Hepatocyte (in vitro differentiated cells): ENCODE data around the gene RAVER1. TPM values are rescaled to one million over a fixed set of nuclear protein-coding genes. Genes with fewer than 3 reads are reported as not detected.

Experiments used
- DNase-seq: peaks from one replicate; pipeline ENCODE4 v3.0.0-alpha.2; 2016; ENCODE audit warnings: low spot score
- H2AFZ ChIP-seq: fragments of 200-600 bp; sonication (generic); 2 replicates; pipeline ENCODE4 v1.6.0; 2016; ENCODE audit warnings: antibody characterized with exemption, mild to moderate bottlenecking
- H3K27ac ChIP-seq: fragments of 200-600 bp; sonication (generic); 2 replicates; pipeline ENCODE4 v1.5.1; 2016; ENCODE audit warnings: mild to moderate bottlenecking
- H3K27me3 ChIP-seq: fragments of 200-600 bp; sonication (generic); 2 replicates; pipeline ENCODE4 v1.6.1; 2016
- H3K36me3 ChIP-seq: fragments of 200-600 bp; sonication (generic); replicated peaks from 2 replicates; pipeline ENCODE4 v1.5.1; 2016; ENCODE audit warnings: low read depth; ENCODE audit not compliant: insufficient read depth
- H3K4me1 ChIP-seq: fragments of 200-600 bp; sonication (generic); 2 replicates; pipeline ENCODE4 v1.5.1; 2016; ENCODE audit warnings: mild to moderate bottlenecking, moderate library complexity; ENCODE audit not compliant: insufficient read depth
- H3K4me2 ChIP-seq: fragments of 200-600 bp; sonication (generic); 2 replicates; pipeline ENCODE4 v1.6.0; 2016
- H3K4me3 ChIP-seq: fragments of 200-600 bp; sonication (generic); 2 replicates; pipeline ENCODE4 v1.5.1; 2016; ENCODE audit warnings: mild to moderate bottlenecking
- H3K79me2 ChIP-seq: fragments of 200-600 bp; sonication (generic); 2 replicates; pipeline ENCODE4 v1.6.0; 2017; ENCODE audit warnings: mild to moderate bottlenecking
- H3K9me2 ChIP-seq: fragments of 200-600 bp; sonication (generic); replicated peaks from 2 replicates; pipeline ENCODE4 v1.6.0; 2017; ENCODE audit warnings: mild to moderate bottlenecking; ENCODE audit not compliant: insufficient read depth
- H3K9me3 ChIP-seq: fragments of 200-600 bp; sonication (generic); 2 replicates; pipeline ENCODE4 v1.5.1; 2016; ENCODE audit warnings: low read depth, mild to moderate bottlenecking
- H4K20me1 ChIP-seq: fragments of 200-600 bp; sonication (generic); 2 replicates; pipeline ENCODE4 v1.6.0; 2016; ENCODE audit warnings: mild to moderate bottlenecking; ENCODE audit not compliant: insufficient read depth, poor library complexity, severe bottlenecking
- EZH2 ChIP-seq: fragments of 200-600 bp; sonication (generic); IDR thresholded peaks from 2 replicates; pipeline ENCODE4 v1.6.1; 2016; ENCODE audit warnings: antibody characterized with exemption, mild to moderate bottlenecking, borderline replicate concordance
- EZH2phosphoT487 ChIP-seq: fragments of 200-600 bp; sonication (generic); IDR thresholded peaks from one replicate; pipeline ENCODE4 v1.6.1; 2018; ENCODE audit warnings: antibody characterized with exemption, mild to moderate bottlenecking, low read depth, moderate library complexity; ENCODE audit not compliant: unreplicated experiment, severe bottlenecking
- WGBS: methylation state at CpG from one replicate; pipeline ENCODE4 v1.1.6; 2016; ENCODE audit warnings: low lambda C conversion rate; ENCODE audit errors: missing lambda C conversion rate; 5-methylcytosine and 5-hydroxymethylcytosine counted together
- polyA plus RNA-seq: library from polyadenylated mRNA; unstranded; fragments of >200 nt; fragmentation: Nextera tagmentation; extraction: Ambion mirVana; gene quantifications from 2 replicates; pipeline ENCODE4 v1.2.1, GENCODE V29; 2016
- total RNA-seq: library from RNA; depleted of rRNA; stranded (reverse); fragments of >200 nt; gene quantifications from 2 replicates; pipeline ENCODE4 v1.2.3, GENCODE V29; 2014
- TF ChIP-seq, protein P1 (sequence below): fragments of 200-600 bp; sonication (generic); IDR thresholded peaks from 2 replicates; pipeline ENCODE4 v1.5.1; 2016; ENCODE audit warnings: antibody characterized with exemption, mild to moderate bottlenecking; ENCODE audit not compliant: poor library complexity

RAVER1 gene
- total and polyA plus RNA-seq, 2 experiments from 2014 or later = 16.4 to 42.0 TPM

DNA sequence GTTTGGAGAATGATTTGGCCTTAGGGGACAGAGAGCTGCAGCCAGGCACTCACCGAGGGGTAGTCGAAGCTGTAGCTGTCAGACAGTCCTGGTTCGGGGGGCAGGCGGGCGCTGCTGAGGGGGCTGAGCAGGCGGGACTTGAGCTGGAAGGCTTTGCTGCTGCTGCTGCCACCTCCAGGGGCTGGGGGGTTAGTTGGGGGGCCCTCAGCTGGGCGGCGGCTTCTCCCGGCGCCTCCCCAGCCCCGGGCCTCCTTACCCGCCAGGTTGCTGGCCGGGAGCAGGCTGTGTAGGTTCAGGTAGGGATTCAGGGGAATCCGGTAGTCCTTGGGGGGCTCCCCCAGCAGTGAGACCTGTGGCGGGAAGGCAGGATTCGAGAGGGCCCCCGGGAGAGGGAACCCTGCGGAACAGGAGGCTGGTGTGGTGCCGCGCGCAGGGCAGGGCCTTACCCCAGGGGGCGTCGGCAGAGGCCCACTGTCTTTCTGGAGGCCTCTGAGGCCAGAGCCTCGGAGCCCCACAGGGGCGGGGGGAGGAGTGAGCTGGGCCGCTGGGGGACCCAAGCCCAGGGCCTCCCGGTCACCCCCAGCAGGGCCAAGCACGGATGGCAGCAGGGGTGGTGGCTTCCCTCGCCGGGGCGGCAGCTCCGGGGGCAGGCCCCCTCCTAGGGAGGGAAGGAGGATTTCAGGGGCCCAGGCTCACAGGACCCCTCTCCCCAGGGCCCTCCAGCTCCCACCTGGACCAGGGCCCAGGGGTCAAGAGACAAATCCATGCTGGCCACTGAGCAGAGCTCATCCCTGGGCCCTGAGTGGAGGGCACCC is 12.5 kb downstream of the RAVER1 start:
- Histone ChIP-seq H3K4me2 (no peak overlapping the region), H3K79me2 (no peaks in the 10 kb centered on the region), H3K4me3 (no peak overlapping the region), H3K27ac (no peak overlapping the region), H3K9me3 (no peaks in the 10 kb centered on the region), H2AFZ (no peak overlapping the region), H3K4me1 (peaks cover 5% of the 10 kb centered on the region), H3K9me2 (no peaks in the 10 kb centered on the region), H3K27me3 (no peaks in the 10 kb centered on the region), H4K20me1 (no peaks in the 10 kb centered on the region), H3K36me3 (no peaks in the 10 kb centered on the region)
- 93% methylated on average over 15 of the region's 32 CpGs for WGBS
- TF ChIP-seq EZH2 = no peak
- TF ChIP-seq, protein P1, sequence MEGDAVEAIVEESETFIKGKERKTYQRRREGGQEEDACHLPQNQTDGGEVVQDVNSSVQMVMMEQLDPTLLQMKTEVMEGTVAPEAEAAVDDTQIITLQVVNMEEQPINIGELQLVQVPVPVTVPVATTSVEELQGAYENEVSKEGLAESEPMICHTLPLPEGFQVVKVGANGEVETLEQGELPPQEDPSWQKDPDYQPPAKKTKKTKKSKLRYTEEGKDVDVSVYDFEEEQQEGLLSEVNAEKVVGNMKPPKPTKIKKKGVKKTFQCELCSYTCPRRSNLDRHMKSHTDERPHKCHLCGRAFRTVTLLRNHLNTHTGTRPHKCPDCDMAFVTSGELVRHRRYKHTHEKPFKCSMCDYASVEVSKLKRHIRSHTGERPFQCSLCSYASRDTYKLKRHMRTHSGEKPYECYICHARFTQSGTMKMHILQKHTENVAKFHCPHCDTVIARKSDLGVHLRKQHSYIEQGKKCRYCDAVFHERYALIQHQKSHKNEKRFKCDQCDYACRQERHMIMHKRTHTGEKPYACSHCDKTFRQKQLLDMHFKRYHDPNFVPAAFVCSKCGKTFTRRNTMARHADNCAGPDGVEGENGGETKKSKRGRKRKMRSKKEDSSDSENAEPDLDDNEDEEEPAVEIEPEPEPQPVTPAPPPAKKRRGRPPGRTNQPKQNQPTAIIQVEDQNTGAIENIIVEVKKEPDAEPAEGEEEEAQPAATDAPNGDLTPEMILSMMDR = no peak
- TF ChIP-seq EZH2phosphoT487 = no peak
- DNase-seq = no peak

DNA sequence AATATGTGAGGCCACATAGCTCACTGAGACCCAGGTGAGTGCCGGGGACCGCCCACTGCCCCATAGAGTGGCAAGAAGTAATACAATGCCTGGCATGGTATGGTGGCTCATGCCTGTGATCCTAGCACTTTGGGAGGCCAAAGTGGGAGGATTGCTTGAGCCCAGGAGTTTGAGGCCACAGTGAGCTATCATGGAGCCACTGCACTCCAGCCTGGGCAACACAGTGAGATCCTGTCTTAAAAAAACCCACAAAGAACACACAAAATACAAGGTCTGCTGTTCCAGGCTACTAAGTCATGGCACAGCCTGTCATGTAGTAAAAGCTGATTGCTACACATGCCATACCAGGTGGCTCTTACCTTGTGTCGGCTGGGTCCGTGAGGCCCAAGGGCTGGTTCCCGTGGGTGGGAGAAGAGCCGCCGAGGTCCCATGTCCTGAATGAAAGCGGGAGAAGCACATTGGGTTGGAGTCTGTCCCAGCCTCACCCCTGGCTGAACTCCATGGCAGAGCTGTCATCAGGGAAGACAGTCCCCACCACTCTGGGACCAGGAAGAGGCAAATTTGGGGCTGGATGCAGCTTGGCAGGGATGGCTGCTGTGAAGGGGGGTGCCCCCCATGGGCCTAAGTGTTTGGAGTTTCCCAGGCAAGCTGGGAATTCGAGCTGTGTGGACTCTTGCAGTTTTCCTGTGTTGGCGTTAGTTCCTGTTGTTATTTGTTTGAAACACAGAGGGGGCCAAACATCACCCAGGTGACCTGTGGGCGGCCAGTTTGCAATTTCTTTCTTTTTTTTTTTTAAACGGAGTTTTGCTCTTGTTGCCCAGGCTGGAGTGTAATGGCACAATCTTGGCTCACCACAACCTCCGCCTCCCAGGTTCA is 14.3 kb downstream of the RAVER1 start:
- Histone ChIP-seq H3K79me2 (peaks cover 7% of the 10 kb centered on the region), H3K9me2 (no peaks in the 10 kb centered on the region), H3K9me3 (no peaks in the 10 kb centered on the region), H3K27ac (no peak overlapping the region), H3K4me3 (no peak overlapping the region), H2AFZ (no peak overlapping the region), H3K36me3 (no peaks in the 10 kb centered on the region), H3K4me1 (peaks cover 12% of the 10 kb centered on the region), H4K20me1 (no peaks in the 10 kb centered on the region), H3K27me3 (no peaks in the 10 kb centered on the region), H3K4me2 (no peak overlapping the region)
- WGBS = 93% methylated on average over 13 of the region's 13 CpGs
- DNase-seq = no peak
- TF ChIP-seq, protein P1 = no peak
- no peak for TF ChIP-seq EZH2phosphoT487
- no peak for TF ChIP-seq EZH2

DNA sequence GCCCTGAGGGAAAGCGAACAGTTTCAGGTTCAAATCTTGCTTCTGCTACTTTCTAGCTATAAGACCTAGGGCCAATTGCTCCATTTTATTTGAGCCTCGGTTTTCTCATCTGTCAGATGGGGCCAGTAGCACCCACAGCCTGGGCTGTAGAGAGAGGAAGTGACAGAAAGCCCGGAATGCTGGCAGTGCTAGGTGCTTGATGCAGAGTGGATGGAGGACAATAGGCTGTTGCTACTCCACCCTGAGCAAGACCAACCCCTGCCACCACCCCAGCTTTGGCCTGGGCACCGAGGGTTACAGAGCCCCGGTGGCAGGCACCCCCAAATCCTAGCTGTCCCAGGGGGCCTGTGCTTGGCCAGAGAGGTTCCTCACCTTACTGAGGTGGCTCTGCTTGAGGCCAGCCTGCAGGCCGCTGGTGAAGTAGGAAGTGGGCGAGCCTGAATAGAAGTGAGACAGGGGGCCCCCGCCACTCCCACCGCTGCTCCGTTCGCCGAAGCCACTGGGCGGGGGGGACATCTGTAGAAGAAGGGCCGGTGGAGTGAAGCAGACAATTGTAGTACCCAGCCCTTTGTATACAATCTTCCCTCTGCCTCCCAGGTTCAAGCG is 15.4 kb downstream of the RAVER1 start:
- 94% methylated on average over 15 of the region's 15 CpGs for WGBS
- H3K4me2 ChIP-seq = no peak overlapping the region
- no peak overlapping the region for H3K27ac ChIP-seq
- no peaks in the 10 kb centered on the region for H3K9me3 ChIP-seq
- H3K36me3 ChIP-seq = no peaks in the 10 kb centered on the region
- H3K4me3 ChIP-seq = no peak overlapping the region
- peaks cover 12% of the 10 kb centered on the region for H3K4me1 ChIP-seq
- no peak for TF ChIP-seq EZH2phosphoT487
- no peak for TF ChIP-seq EZH2
- TF ChIP-seq, protein P1 = no peak
- DNase-seq = no peak
- H3K27me3 ChIP-seq = no peaks in the 10 kb centered on the region
- H3K9me2 ChIP-seq = no peaks in the 10 kb centered on the region
- H3K79me2 ChIP-seq = peaks cover 7% of the 10 kb centered on the region
- no peaks in the 10 kb centered on the region for H4K20me1 ChIP-seq
- H2AFZ ChIP-seq = no peak overlapping the region
